D721Med (cell line): Measurements from ENCODE around the gene UBE2E1.

Source experiments
- DNase-seq: peaks from one replicate; pipeline ENCODE4 v3.0.0; 2011; ENCODE audit warnings: low spot score; ENCODE audit not compliant: insufficient read length
- FAIRE-seq: peaks from 2 replicates; lab custom pipeline; 2011; peaks lifted over from hg19 to GRCh38; lab: Jason Lieb, UNC
- CTCF ChIP-seq: IDR thresholded peaks from 2 replicates; pipeline ENCODE4 v1.5.1; 2012; ENCODE audit warnings: mild to moderate bottlenecking, control low read depth; ENCODE audit not compliant: insufficient read depth; ENCODE audit errors: missing control alignments

Gene UBE2E1

DNA sequence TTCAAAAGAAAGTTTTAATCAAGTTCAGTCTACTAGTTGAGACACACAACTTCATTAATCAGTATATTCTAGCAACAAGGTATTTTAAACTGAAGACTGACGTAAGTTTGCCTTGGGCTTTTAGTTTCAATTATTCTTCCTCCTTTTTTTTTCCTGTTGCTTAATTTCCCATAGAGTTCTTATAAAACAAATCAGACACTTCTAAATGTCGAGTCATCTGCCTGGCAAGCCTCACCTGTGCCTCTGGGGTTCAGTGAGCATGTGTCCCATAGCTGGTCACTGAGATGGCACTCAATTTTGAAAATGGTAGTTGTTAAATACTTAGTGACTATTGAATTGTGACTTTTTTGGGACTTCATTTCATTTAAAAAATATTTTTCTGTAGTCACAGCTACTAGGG is 83.6 kb downstream of the UBE2E1 start:
- FAIRE-seq (no peak), DNase-seq (no peak)
- no peak for TF ChIP-seq CTCF

GRCh38 chr3:23889950-23890349 is 84.2 kb downstream of the UBE2E1 start:
- no peak for TF ChIP-seq CTCF
- FAIRE-seq, result no peak

GRCh38 chr3:23894254-23895061 is 88.7 kb downstream of the UBE2E1 start:
- DNase-seq (no peak), FAIRE-seq (no peak)
- TF ChIP-seq CTCF, result no peak

More at GRCh38 chr3:23889950-23890349, 84.2 kb downstream of the UBE2E1 start:
- no peak for DNase-seq

DNA sequence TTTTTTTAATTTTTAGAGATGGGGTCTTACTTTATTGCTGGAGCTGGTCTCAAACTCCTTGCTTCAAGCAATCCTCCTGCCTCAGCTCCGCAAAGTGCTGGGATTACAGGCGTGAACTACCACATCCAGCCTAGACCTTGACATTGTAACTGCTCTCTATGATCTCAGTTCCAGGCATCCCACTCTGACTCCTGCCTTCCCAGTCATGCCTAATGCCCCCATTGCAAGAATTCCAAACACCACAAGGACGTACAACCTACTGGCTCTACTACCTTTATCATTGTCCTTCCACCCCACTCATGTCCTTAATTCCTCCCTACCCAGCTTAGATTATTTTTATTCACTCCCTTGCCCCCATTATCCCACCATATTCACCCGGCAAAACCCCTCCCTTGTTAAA is 89.4 kb downstream of the UBE2E1 start:
- FAIRE-seq (no peak), DNase-seq (no peak)
- TF ChIP-seq CTCF, result no peak

DNA sequence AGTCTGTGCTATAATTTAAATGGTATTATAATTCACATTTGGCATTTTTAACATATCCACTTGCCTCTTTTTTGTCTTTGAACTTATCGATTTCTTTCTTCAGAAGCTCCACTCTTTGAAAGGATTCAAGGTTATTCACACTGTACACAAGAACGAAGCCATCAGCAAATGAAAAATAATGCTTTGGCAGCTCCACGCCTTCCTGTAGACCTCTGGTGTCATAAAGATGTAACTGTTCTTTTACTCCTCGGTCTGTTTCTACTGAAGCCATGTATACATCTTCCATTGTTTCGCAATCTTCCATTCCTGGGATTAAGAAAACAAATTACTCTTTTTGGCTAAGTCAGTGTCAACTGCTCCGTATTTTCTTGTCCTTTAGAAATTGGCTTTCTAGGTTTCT is 95.0 kb downstream of the UBE2E1 start:
- no peak for FAIRE-seq
- no peak for TF ChIP-seq CTCF
- no peak for DNase-seq

DNA sequence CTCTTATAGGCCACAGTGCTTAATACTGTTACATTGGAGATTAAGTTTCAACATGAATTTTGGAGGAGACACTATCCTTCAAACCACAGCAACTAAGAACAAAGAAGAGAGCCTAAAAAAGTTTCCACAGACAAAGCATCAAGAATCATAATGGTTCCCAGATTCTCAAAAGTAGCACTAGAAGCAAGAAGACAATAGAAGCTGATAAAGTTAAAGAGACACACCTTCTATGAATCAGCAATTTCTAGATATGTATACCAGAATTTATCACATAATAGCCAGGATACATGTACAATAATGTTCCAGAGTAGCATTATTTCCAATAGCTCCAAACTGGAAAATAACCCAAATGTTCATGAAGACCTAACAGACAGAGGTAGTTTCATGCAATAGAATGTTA is 98.8 kb downstream of the UBE2E1 start:
- FAIRE-seq, result no peak
- TF ChIP-seq CTCF, result no peak
- no peak for DNase-seq

DNA sequence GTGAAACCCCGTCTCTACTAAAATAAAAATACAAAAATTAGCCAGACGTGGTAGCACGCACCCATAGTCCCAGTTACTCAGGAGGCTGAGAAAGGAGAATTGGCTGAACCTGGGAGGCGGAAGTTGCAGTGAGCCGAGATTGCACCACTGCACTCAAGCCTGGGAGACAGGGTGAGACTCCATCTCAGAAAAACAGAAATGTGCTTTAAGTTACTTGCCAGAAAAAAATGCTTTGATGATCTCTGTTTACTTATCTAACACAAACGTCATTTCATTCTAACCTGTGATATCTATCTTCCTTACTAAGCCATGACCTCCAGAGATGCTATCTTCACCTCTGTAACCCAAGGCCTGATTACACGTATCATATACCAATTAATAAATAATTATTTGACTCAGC is 103.6 kb downstream of the UBE2E1 start:
- DNase-seq (no peak), FAIRE-seq (no peak)
- TF ChIP-seq CTCF, result no peak
